Erythroblast (primary cell): ENCODE measurements around the gene EFCAB10.
"Not testable (repeated sequence)": the region's sequence is repeated elsewhere in the genome, so short reads cannot be mapped to it uniquely, and the experiment has no call there.

Experiments used
- GATA1 ChIP-seq: IDR thresholded peaks from 2 replicates; pipeline ENCODE4 v1.6.1; 2011; ENCODE audit warnings: low read depth, mild to moderate bottlenecking, control low read depth, low read length, moderate library complexity
- POLR2A ChIP-seq: IDR thresholded peaks from 2 replicates; pipeline ENCODE4 v1.6.1; 2011; ENCODE audit warnings: mild to moderate bottlenecking, low read length

DNA sequence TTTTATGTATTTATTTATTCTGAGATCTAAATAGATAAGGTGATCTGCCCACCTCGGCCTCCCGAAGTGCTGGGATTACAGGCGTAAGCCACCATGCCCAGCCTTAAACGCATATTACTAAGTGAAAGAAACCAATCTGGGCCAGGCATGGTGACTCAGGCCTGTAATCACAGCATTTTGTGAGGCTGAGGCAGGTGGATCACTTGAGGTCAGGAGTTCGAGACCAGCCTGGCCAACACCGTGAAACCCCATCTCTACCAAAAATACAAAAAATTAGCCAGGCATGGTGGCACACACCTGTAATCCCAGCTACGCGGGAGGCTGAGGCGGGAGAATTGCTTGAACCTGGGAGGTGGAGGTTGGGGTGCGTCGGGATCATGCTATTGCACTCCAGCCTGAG is 56.9 kb downstream of the EFCAB10 start:
- not testable (repeated sequence) for TF ChIP-seq POLR2A, GATA1
